Fibroblast of pulmonary artery (primary cell): ENCODE results near the gene ACSM2B.
"Not testable (repeated sequence)": the region's sequence is repeated elsewhere in the genome, so short reads cannot be mapped to it uniquely, and the experiment has no call there.

Source experiments
- DNase-seq: peaks from one replicate; pipeline ENCODE4 v3.0.0-alpha.2; 2010; ENCODE audit warnings: low read depth
- H3K4me3 ChIP-seq: replicated peaks from 2 replicates; pipeline ENCODE4 v1.5.1; 2011; ENCODE audit warnings: low read depth, mild to moderate bottlenecking, control low read depth, low read length, moderate library complexity
- TF ChIP-seq, protein P1 (sequence below): IDR thresholded peaks from 2 replicates; pipeline ENCODE4 v1.5.1; 2011; ENCODE audit warnings: mild to moderate bottlenecking, control low read depth, low read length, inconsistent platforms; ENCODE audit errors: missing control alignments

Gene ACSM2B

DNA sequence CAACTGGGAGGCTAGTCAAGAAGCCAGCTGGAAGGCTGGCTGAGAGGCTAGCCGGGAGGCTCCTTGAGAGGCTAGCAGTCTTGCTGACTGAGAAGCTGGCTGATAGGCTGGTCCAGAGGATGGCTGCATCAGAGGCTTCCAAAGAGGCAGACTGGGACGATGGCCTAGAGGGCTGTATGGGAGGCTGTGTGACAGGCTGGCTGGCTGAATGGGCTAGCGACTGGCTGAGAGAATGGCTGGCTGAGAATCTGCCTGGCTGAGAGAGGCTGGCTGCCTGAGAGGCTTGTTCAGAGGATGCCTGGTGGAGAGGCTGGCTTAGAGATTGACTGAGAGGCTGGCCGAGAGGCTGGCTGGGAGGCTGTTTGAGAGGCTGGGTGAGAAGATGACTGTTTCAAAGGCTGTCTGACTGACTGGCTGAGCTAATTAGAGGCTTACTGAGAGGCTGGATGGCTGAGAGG, 34.8 kb upstream of the ACSM2B start:
- no peak for DNase-seq
- no peak overlapping the region for H3K4me3 ChIP-seq
- TF ChIP-seq, protein P1, sequence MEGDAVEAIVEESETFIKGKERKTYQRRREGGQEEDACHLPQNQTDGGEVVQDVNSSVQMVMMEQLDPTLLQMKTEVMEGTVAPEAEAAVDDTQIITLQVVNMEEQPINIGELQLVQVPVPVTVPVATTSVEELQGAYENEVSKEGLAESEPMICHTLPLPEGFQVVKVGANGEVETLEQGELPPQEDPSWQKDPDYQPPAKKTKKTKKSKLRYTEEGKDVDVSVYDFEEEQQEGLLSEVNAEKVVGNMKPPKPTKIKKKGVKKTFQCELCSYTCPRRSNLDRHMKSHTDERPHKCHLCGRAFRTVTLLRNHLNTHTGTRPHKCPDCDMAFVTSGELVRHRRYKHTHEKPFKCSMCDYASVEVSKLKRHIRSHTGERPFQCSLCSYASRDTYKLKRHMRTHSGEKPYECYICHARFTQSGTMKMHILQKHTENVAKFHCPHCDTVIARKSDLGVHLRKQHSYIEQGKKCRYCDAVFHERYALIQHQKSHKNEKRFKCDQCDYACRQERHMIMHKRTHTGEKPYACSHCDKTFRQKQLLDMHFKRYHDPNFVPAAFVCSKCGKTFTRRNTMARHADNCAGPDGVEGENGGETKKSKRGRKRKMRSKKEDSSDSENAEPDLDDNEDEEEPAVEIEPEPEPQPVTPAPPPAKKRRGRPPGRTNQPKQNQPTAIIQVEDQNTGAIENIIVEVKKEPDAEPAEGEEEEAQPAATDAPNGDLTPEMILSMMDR = no peak

DNA sequence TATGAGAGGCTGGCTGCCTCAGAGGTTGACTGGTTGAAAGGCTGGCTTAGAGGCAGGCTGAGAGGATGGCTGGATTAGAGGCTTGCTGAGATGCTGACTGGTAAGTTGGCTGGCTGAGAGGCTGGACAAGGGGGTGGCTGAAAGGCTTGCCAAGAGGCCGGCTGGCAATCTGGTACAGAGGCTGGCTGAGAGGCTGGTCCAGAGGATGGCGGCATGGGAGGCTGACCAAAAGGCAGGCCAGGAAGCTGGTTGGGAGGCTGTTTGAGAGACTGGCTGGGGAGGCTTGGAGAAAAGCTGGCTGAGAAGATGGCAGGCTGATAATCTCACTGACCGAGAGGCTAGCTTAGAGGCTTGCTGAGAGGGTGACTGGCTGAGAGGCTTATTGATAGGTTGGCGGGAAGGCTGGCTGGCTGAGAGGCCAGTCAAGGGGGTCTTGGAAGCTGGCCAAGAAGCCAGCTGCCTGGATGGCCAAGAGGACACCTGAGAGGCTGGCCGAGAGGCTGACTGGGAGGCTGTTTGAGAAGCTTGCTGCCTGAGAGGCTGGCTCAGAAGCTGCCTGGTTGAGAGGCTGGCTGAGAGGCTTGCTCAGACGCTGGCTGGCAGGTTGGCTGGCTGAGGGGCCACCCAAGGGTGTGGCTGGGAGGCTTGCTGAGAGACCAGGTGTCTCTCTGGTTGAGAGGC, 34.2 kb upstream of the ACSM2B start:
- DNase-seq = no peak
- no peak overlapping the region for H3K4me3 ChIP-seq
- TF ChIP-seq, protein P1 = no peak

DNA sequence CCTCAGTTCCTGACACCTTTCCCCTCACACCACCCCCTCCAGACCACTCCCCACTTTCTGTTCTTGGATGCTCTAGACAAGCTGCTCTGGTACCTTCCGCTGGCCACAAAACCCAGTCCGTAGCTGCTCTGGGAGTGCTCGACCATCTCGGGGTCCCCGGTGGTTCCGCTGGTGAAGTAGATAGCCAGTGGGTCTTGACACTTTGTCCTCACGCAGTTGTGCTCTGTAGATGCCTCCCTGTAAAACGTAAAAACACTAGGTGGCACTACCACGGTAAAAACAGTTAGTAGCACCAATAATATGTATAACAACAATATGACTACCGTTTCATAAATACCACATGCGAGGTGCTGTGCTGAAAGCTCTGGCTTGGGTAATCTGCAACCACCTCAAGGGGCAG, 26.0 kb upstream of the ACSM2B start:
- H3K4me3 ChIP-seq, DNase-seq: not testable (repeated sequence)

DNA sequence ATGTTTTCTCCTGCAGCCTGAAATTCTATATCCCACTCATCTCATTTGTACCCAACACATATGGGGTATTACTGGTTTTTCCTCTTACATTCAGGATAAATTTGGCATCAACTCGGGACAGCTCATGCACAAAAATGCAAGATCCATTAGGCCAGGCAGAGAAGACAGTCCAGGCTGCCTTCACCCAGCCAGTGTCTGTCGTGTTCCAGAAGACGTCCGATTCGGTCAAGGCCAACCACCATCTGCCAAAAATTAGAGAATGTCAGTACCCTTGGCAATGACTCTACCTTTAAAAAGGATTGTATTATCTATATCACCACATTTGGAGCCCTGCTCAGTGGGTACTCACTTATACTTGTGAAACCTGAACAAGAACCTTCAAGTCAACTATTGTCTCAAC, 23.3 kb upstream of the ACSM2B start:
- not testable (repeated sequence) for DNase-seq, H3K4me3 ChIP-seq

DNA sequence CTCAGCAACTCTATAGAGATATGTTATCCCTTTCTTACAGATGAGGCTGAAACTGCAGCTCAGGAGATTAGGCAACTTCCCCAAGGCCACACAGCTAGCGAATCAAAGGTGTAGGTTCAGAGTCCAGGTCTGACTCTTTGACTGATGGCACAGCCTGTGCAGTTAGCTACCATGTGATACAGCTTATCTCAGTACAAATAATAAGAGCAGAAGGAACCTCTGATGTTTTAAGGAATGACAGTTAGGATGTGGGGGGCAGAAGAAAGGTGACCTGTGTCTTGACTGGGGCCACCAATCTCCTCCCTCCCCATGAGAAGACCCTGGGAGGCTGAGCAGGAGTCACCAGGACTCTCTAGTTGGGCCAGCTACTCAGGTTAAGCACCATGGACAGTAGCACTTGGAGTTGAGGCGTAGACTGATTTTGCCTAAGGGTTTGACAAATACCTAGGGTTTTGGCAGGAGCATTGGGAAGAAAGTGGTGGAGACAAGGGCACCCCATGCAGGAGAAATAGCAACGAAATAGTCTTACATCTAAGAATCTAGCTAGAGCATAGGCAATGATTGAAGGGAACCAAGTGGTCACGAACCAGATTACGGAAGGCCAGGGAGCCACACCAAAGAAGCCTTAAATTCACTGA, 22.8 kb upstream of the ACSM2B start:
- H3K4me3 ChIP-seq = no peak overlapping the region
- TF ChIP-seq, protein P1 = no peak
- DNase-seq = no peak

DNA sequence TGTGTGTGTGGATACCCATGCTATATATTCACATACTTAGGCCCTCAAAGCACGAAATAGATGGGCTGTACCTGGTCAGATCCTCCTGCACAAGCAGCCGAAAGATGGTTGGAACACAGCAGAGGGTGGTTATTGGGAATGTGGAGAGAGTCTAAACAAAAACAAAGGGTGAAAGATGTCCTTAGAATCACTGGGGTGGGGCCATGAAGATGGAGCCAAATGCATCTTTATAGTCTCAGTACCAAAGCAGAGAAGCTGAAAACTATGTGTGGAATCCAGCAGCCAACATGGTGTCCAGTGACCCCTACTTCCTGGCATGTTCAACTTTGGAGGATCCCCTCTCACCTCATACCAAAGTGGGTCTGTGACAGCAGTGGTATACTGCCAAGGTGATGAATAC, 19.5 kb upstream of the ACSM2B start:
- DNase-seq, H3K4me3 ChIP-seq: not testable (repeated sequence)

DNA sequence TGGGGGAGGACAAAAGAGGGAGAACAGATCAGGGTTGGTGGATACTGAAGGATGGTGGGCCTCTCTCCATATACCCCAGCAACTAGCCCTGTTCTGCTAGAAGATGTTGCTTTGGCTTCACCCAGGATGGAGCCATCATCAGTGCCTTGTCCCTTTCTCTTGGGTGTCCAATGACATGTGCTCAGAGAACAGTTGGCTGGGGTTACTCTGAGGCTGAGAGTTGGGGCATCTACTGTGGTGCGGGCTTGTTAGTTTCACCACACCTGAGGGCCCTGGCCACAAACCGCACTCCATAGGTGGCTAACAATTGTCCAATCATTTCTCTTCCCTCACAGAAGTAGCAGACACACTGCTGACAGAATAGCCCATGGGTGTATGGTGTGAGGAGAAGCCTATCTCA, 18.9 kb upstream of the ACSM2B start:
- DNase-seq, H3K4me3 ChIP-seq: not testable (repeated sequence)

DNA sequence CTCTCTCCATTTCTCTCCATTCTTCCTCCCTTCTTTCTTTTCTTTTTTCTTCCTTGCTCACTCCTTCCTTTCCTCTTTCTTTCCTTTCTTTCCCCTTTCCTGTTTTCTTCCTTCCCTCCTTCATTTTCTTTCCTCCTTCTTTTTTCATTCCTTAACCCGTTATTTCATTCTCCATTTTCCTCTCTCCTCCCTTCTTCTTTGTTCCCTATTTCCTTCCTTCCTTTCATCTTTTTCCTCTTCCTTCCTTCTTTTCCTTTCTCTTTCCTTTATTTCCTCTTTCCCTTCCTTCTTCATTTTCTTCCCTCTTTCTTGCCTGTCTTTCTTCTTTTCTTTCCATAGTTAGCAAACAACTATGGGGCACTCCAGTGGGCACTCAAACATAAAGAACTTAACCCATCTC, 16.6 kb upstream of the ACSM2B start:
- DNase-seq, H3K4me3 ChIP-seq: not testable (repeated sequence)

DNA sequence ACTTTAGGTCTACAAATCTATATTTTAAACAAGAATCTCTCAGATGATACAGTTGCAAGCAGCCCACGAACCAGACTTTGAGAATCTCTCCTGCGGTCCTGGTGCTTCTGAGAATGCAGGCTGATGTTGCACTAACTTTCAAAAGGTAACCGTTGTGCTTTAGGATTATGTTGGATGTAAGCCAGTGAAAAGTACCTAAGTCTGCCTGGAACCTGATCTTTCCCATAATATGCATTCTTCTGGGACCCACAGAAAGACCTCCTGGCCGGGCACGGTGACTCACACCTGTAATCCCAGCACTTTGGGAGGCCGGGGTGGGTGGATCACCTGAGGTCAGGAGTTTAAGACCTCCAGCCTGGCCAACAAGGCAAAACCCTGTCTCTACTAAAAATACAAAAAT, 13.3 kb upstream of the ACSM2B start:
- H3K4me3 ChIP-seq = not testable (repeated sequence)

DNA sequence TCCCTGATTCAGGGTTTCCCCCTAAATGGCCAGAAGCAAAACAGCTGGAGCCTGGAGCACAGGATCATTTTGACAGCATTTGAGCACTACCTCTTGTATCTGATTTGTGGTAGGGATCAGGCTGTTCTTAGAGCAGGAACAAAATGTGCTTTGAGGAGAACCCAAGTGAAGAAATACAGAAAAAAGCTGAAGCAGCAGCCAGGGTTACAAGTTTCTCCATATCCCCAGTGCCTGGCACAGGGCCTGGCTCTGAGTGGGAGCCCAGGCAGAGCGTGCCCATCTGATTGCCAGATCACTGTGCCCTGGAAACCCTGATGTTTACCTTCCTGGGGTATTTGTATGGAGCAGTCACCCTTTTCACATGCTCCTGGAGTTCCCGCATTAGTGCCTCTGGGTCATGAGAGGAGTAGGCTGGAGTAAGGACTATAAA, 11.5 kb upstream of the ACSM2B start:
- H3K4me3 ChIP-seq, DNase-seq: not testable (repeated sequence)

More for the DNA sequence above, 13.3 kb upstream of the ACSM2B start:
- not testable (repeated sequence) for DNase-seq

DNA sequence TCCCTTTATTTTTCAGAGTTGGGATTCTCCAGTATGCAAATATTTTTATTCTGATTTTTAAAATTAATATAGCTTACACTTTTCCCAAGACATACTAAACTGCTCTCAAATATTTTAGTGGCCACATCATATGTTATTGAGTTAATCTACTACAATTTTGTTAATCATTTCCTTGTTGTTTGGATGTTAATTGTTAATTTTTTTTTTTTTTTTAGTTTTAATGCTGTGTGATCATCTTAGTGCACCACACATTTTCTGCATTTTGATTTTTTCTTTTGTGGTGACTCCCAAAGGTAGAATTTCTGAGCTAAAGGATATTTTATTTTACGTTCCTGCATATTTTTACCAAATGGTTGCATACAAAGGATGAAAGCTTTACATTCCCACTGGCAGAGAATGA, 10.5 kb upstream of the ACSM2B start:
- DNase-seq, H3K4me3 ChIP-seq: not testable (repeated sequence)

DNA sequence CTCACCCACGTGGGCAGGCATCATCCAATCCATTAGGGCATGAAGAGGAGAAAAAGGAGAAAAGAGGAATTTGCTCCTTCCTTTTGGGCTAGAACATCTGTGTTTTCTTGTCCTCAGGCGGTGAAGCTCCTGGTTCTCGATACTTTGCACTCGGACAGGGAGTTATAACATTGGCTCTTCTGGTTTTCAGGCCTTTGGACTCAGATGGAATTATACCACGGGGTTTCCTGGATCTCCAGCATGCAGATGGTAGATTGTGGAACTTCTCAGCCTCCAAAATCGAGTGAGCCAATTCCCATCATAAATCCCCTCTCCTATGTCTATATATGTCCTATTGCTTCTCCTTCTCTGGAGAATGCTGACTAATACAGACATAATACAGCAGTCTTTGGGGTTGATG, 9.9 kb upstream of the ACSM2B start:
- not testable (repeated sequence) for DNase-seq

DNA sequence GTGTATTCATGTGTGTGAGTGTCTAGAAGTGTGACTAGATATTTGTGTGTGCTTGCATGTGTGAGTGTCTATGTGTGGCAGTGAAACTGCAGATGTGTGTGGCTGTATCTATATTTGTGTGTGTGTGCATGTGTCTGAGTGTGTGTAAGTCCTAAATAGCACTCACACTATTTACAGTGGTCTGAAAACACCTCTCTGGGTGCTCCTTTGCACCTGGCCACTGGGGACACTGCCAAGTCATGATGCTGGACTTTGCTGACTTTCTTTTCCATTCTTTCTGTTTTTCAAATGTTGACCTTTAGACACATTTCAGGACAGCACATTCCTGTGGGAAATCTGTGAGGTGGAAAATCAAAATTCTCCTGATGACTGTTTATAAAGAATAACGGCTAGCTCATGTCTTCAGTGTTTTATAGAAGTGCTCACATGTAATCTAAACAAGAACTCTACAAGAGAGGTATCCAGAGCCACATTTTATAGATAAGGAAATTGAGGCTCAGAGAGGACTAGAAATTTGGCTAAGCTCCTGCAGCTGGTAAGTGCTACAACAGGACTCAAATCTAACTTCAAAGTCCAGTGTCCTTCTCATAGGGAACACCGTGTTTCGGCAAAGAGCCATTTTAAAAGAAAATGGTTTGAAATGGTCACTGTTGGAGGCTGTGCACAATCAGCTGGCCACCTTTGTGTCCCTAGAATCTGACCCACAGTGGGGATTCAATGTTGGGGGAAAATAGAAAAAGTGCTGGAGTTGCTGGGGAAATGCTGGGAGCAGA, 4.5 kb upstream of the ACSM2B start:
- not testable (repeated sequence) for H3K4me3 ChIP-seq, DNase-seq

More for the DNA sequence above, 9.9 kb upstream of the ACSM2B start:
- H3K4me3 ChIP-seq = not testable (repeated sequence)

DNA sequence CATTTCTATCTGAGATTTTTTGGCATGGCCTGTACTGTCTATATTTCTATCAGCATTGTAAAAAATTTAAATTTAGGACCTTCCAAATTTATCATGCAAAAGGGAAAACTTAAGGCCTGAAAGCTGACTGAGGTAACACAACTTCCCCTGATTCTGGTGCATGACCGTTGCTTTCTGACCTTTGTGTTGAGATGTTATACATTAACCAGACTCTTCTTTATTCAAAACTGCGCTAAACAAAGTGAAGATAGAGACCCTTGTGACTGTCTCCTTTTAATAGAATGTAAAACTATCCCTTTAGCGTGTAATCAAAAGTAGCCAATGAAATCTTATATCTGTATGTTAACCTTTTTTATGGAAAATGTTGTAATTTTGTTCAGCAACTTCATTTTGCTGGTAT, 1.9 kb upstream of the ACSM2B start:
- H3K4me3 ChIP-seq, DNase-seq: not testable (repeated sequence)

DNA sequence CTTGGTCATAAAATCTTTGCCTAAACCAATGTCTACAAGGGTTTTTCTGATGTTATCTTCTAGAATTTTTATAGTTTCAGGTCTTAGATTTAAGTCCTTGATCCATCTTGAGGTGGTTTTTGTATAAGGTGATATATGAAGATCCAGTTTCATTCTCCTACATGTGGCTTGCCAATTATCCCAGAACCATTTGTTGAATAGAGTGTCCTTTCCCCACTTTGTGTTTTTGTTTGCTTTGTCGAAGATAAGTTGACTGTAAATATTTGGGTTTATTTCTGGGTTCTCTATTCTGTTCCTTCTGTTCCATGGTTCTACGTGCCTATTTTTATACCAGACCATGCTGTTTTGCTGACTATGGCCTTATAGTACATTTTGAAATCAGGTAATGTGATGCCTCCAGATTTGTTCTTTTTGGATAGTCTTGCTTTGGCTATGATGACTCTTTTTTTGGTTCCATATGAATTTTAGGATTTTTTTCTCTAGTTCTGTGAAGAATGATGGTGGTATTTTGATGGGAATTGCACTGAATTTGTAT, 7.0 kb downstream of the ACSM2B start:
- not testable (repeated sequence) for DNase-seq, H3K4me3 ChIP-seq
